NCI-H526 treated with DMSO at 0.1 percent for 48 hours (cell line): ENCODE measurements around the gene MRM1.
"Not testable (repeated sequence)": the region's sequence is repeated elsewhere in the genome, so short reads cannot be mapped to it uniquely, and the experiment has no call there.

Experiments used
- DNase-seq: peaks from one replicate; lab custom pipeline; 2025; lab: John Stamatoyannopoulos, UW

Gene MRM1

GRCh38 chr17:36602030-36602748 lies 806 bp downstream of the MRM1 start:
- peak; percentile 29 for DNase-seq

DNA sequence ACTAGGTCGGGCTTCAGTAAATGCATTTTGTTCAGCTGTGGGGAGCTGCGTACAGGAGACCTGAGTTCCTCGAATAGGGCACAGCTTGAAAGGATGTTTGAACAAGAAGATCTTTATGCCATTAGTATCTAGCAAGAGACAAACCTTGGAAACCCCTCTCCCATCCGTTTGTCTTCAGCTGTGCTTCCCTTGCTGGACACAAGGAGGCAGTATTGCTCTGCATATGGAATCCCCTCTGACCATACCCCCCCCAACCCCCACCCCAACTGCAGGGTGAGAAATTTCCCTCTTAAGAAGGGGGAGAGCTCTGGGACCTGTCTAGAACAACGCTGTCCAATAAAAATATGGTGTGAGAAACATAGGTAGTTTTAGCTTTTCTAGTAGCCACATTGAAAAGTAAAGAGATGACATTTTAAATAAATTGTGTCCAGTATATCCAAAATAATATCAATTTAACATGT lies 1.6 kb downstream of the MRM1 start:
- peak; percentile 73 for DNase-seq

GRCh38 chr17:36605028-36605427 lies 3.6 kb downstream of the MRM1 start:
- DNase-seq: not testable (repeated sequence)

DNA sequence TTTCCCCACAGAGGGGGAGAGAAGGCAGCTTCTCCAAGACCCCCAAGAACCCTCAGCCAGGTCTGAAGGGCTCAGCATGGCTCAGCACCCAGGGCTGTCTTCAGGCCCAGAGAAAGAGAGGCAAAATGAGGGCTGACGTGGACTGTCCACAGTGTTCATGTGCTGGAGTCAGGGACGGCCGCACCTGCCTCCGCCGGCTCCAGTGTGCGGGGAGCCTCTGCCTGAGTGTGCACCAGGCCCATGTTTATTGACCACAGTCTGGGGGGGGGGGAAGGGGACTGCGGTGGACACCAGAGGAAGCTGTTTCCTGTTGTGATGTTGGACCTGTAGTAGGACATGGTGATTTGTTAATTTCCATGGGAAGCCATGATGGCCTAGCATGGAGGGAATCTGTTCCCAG lies 6.9 kb downstream of the MRM1 start:
- no peak for DNase-seq

DNA sequence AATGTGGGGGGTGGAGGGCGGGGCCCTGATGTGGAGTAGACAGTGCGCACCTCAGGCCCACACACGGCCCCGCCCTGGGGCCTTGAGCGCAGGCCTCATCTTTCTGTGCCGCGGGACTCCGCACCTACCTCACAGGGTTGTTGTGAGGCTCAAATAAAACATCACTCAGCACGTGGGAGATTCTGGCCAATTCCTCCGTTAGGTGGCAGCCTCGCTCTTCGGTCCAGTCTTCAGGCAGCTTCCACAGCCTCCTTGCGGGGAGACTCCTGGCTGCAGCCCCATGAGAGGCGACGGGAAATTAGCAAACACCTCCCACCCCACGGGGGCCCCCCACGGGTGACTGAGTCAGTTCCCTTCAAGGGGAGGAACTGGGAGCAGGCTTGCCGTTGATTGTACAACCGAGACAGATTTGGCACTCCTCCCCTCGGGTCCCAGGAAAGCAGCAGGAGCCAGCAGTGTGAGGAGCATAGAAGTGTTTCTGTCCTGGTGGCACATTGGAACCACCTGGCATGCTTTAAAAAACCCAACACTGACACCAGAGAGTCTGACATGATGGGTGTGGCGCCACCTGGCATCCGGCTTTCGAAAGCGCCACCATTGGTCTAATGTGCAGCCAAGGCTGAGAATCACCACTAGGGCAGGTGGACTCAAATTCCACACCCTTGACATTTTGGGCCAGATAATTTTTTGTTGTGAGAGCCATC lies 7.6 kb downstream of the MRM1 start:
- DNase-seq: peak; percentile 79

DNA sequence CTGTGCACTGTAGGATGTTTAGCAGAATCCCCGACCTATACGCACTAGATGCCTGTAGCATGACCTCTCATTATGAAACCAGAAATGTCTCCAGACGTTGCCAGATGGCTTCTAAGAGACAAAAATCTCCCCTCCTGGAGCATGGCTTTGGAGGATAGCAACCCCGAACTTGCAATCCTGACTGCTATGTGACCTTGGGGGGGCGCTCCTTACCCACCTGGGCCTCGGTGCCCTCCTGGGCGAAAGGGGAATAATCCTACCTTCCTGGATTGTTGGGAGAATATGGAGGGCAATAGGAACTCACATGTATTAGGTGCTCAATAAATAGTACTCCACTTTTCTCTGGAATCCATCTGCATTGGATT lies 8.1 kb downstream of the MRM1 start:
- DNase-seq: no peak

- no peak for DNase-seq
Measured at GRCh38 chr17:36610474-36610873, 9.1 kb downstream of the MRM1 start.

- no peak for DNase-seq
Measured at GRCh38 chr17:36611345-36612072, 10.1 kb downstream of the MRM1 start.

DNA sequence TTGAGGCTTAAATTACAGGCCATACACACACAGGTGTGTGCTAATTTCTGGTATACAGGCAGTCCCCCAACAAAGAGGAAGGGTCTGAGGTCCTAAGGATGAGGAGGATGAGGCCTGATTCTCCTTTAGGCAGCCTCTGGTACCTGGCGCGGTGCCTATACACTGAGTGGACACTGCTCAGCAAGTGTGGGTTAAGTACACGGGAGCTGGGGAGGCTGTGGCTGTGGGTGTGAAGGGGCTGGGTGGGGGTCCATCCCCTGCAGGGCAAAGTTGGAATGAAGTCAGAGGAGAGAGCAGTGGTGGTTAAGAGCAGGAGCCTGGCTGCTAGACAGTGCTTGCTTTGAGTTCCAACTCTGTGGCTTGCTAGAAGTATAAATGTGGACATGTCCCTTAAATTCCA lies 10.9 kb downstream of the MRM1 start:
- no peak for DNase-seq

DNA sequence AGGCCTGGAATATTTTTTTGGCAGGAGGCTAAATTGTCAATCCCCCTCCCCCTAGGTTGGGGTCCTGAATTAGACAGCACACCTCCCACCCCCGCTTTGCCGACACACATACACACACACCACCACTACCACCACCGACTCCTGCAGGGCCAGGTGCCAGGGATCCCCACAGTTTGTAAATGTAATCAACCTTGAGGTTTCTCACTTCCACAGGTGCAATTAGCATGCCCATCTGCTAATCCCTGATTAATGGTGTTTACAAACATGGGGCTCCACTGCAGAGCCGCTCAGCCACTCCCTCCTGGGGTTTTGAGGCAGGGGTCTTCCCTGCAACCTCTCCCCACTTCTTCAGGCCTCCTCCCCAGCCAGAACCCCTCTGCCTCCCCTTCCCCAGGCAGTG lies 11.8 kb downstream of the MRM1 start:
- no peak for DNase-seq

DNA sequence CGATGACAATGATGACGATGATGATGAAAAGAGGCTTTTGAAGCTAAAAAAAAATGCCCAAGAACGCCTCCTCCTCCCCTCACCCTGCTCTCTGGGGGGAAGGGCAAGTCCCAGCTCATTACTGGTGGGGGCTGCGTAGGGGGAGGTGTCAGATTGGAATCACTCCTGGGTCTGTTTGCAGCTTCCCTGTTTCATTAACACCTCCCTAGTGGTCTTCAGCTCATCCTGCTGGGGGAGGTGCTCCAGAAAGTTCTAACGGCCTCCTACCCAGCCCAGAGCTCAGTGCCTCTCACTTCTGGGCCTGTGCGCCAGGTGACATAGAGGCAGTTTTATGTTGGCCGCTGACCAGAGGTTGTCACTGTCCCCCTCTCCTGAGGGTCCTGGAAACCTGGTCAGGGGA lies 12.7 kb downstream of the MRM1 start:
- no peak for DNase-seq

GRCh38 chr17:36614933-36615332 lies 13.6 kb downstream of the MRM1 start:
- no peak for DNase-seq

DNA sequence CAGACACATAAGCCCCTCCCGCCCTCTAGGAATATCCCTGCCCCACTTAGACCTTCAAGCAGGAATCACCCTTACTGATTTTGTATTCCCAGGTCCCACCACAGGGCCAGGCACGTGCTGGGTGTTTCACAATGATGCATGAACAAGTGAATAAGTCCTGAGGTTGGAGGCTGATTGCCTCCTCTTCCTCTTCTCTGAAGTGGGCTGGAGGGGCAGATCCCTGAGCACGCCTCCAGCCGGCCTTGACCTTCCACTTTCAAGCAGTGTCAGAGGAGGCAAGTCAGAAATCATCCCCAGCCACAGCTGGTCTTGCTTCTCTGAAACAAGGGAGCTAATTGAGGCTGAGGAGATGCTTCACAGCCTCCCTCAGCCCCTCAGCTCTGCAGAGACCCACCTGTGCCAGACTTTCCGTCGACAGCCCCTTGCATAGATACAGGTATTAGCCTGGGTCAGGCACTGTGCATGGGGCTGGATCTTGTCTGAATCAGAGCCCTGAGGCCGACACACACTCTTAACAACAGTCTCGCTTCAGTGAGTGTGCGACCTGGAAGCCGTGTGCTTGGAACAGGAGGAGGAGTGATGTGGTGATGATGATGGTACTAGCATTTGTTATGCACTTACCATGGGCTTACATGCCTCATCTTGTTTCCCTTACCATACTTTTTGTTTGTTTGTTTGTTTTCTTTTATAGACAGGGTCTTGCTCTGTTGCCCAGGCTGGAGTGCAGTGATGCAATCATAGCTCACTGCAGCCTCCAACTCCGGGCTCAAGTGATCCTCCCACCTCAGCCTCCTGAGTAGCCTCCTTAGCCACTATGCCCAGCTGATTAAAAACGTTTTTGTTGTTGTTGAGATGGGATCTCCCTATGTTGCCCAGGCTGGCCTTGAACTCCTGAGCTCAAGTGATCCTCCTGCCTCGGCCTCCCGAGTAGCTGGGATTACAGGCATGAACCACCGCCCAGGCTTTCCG lies 15.0 kb downstream of the MRM1 start:
- no peak for DNase-seq

DNA sequence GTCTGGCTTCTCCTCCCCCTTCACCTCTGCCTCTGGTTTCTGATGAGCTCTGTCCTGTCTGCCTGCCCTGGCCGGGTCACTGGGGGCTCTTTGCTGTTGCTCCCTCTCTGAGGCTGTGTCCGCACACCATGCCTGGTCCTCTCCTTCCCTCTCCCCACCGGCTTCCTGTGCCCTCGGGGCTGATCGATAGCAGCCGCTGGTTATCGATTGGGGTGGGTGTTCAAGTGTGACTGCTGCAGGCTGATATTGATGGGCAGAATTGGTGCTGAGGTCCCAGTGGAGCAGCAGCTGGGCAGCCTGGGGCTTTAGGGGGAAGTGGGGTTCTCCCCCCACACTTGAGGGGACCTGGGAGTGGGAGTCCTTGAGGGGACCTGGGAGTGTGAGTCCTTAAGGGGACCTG lies 16.4 kb downstream of the MRM1 start:
- no peak for DNase-seq

- DNase-seq: no peak
Measured at GRCh38 chr17:36623281-36623680, 21.9 kb downstream of the MRM1 start.

DNA sequence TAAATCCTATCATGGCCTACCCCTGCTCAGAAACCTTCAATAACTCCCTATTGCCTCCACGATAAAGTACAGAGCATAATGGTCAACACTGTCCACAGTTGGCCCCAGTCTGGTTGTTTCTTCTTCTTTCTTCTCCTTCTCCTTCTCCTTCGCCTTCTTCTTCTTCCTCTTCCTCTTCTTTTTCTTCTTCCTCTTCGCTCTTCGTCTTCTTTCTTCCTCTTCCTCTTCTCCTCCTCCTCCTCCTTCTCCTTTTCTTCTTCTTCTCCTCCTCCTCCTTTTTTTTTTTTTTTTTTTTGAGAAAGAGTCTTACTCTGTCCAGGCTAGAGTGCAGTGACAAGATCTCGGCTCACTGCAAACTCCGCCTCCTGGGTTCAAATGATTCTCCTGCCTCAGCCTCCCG lies 23.8 kb downstream of the MRM1 start:
- DNase-seq: no peak

DNA sequence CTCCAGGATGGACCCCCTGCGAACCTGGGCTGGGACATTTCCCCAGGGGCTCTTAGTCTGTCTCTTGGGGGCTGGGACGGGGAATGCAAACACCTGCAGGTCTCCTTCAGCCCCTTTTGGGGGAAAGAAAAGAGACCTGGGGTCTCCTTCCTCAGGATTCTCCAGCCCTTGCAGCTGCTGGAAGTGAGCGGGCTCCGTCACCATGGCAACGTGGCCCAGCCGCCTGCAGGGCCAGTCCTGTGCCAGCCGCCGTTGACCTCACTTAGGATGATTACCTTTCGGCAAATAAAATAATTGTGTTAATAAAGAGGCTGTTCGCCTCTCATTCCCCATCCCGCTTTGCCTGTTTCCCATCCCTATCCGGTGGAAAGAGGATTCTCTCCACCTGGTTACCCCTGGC lies 25.7 kb downstream of the MRM1 start:
- no peak for DNase-seq

GRCh38 chr17:36628576-36628975 lies 27.2 kb downstream of the MRM1 start:
- DNase-seq: no peak

- peak; percentile 50 for DNase-seq
Measured at GRCh38 chr17:36629252-36629847, 28.0 kb downstream of the MRM1 start.

DNA sequence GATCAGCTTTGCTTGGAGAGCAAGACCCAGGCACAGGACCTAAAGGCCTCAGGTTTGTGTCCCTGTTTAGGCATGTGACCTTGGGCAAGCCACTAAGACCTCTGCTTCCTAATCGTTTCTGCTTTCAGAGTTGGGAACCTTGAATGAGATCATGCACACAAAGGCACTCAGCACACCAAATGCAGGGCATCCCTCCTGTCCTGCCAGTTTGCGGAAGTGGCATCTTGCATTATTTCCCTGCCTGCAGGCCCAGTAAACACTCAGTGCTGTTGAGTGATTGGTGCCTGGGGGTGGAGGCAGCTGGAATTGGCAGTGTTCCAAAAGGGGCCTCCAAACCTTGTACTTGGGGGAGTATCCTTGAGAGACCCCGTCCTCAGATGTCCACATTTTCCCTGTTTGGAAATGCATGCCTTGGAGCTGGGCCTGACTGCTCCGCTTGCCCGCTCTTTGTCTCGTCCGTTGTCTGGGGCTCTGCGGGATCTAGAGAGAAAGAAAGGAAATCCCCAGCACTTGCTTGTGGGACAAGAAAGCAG lies 28.7 kb downstream of the MRM1 start:
- no peak for DNase-seq

DNA sequence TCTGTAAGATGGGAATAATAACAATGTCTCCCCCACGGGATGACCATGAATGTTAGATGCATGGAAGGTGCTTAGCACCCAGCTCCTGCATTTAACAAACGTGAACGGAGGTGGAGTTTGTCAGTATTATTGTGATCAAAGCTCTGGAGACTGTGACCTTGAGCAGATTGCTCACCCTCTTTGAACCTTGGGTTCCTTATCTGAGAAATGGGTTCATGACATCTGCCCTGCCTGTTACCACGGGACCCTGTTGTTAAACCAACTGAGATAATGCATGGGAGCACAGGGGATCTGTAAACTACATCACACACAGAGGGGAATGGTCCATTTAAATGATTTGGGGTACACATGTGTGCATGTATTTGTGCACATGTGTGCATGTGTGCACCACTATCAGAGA lies 29.6 kb downstream of the MRM1 start:
- no peak for DNase-seq
